Esophagus squamous epithelium (tissue), 5 donors: ENCODE results near the gene TM4SF18. TPM values are rescaled to one million over a fixed set of nuclear protein-coding genes. Genes with fewer than 3 reads are reported as not detected.

Experiments used
- DNase-seq: peaks from one replicate; lab custom pipeline; 2025; lab: John Stamatoyannopoulos, UW
- H3K27ac ChIP-seq, 4 donors: fragments of 200-600 bp; sonication (generic); one replicate each; pipeline ENCODE4 v1.5.1; 2016 to 2019; ENCODE audit warnings: mild to moderate bottlenecking in 1 of 4
- H3K27me3 ChIP-seq, 4 donors: fragments of 200-600 bp; sonication (generic); 1 replicate in 3 of 4; 2 replicates in 1 of 4; pipeline versions ENCODE4 v1.5.1 to v1.6.0; 2017 to 2021; ENCODE audit warnings: antibody characterized with exemption in 1 of 4
- H3K36me3 ChIP-seq, 3 donors: fragments of 200-600 bp; sonication (generic); one replicate each; pipeline ENCODE4 v1.5.1; 2016 to 2019
- H3K4me1 ChIP-seq, 3 donors: fragments of 200-600 bp; sonication (generic); one replicate each; pipeline ENCODE4 v1.5.1; 2017 to 2019
- H3K4me3 ChIP-seq, 4 donors: fragments of 200-600 bp; sonication (generic); 1 replicate in 3 of 4; 2 replicates in 1 of 4; pipeline ENCODE4 v1.5.1; 2016 to 2019; ENCODE audit warnings: mild to moderate bottlenecking in 2 of 4, moderate library complexity in 1 of 4
- H3K9me3 ChIP-seq, 3 donors: fragments of 200-600 bp; sonication (generic); one replicate each; pipeline ENCODE4 v1.5.1; 2016 to 2019
- POLR2A ChIP-seq, 4 donors: fragments of 450-650 bp; IDR thresholded peaks; one replicate each; pipeline ENCODE4 v1.6.1; 2017; ENCODE audit warnings: antibody characterized with exemption in 4 of 4, mild to moderate bottlenecking in 4 of 4, moderate library complexity in 3 of 4
- WGBS, 2 donors: methylation state at CpG; one replicate each; pipeline ENCODE4 v1.1.5; 2018; 5-methylcytosine and 5-hydroxymethylcytosine counted together
- intact Hi-C: fragments of 100-400 bp; cut with DNase I; formaldehyde crosslinking; loops from one replicate; pipeline ENCODE4 v1.15.0; 2022
- total RNA-seq, 4 donors: library from RNA; depleted of rRNA; stranded (reverse); fragments of >200 nt; gene quantifications; one replicate each; pipeline ENCODE4 v1.1.0, GENCODE V29; 2016
- TF ChIP-seq, protein P1 (sequence below), 6 experiments: fragments of 450-650 bp in 4 of 6; fragments of 200-600 bp in 2 of 6; sonication (generic) in 2 of 6; IDR thresholded peaks; one replicate each; pipeline ENCODE4 v1.5.1; 2016 to 2019; ENCODE audit warnings: antibody characterized with exemption in 6 of 6, mild to moderate bottlenecking in 4 of 6, moderate library complexity in 4 of 6
- donor health status: DM: yes; HTN: yes; CAD: no.

TM4SF18 gene
- total RNA-seq, 4 donors from 2014 or later, result 0.95 to 5.7 (median 1.6) TPM

- Histone ChIP-seq H3K36me3 (no peaks in the 10 kb centered on the region), H3K27ac (no peak overlapping the region), H3K4me3 (no peak overlapping the region), H3K27me3 (no peaks in the 10 kb centered on the region), H3K4me1 (no peaks in the 10 kb centered on the region), H3K9me3 (no peaks in the 10 kb centered on the region)
- no peak for TF ChIP-seq POLR2A (IDR thresholded peaks at IDR 0.05)
- TF ChIP-seq, protein P1, sequence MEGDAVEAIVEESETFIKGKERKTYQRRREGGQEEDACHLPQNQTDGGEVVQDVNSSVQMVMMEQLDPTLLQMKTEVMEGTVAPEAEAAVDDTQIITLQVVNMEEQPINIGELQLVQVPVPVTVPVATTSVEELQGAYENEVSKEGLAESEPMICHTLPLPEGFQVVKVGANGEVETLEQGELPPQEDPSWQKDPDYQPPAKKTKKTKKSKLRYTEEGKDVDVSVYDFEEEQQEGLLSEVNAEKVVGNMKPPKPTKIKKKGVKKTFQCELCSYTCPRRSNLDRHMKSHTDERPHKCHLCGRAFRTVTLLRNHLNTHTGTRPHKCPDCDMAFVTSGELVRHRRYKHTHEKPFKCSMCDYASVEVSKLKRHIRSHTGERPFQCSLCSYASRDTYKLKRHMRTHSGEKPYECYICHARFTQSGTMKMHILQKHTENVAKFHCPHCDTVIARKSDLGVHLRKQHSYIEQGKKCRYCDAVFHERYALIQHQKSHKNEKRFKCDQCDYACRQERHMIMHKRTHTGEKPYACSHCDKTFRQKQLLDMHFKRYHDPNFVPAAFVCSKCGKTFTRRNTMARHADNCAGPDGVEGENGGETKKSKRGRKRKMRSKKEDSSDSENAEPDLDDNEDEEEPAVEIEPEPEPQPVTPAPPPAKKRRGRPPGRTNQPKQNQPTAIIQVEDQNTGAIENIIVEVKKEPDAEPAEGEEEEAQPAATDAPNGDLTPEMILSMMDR (IDR thresholded peaks at IDR 0.05), result no peak
- intact Hi-C loops, result no loop called here
- WGBS, 2 donors, result 93% methylated on average over 6 of the region's 23 CpGs; no CpG with 5 or more reads in 1 of the 2 donors
- no peak for DNase-seq
Observed at GRCh38 chr3:149284034-149284433, 49.4 kb downstream of the TM4SF18 start.

DNA sequence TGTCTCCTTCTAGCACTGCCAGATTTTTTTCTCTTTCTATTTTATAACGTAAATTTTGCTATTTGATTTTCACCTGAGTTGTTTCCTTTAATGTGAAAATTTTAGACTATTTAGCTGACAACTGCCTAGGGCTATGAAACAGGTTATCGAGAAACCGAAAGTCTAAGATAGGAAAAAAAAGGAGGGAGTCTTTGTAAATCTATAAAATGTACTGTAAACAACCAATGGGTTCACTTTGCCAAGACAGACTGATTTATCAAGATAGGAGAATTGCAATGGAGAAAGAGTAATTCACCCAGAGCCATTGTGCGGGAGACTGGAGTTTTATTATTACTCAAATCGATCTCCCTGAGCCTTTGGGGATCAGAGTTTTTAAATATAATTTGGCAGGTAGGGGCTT is 50.0 kb downstream of the TM4SF18 start:
- no peak for TF ChIP-seq POLR2A (IDR thresholded peaks at IDR 0.05)
- TF ChIP-seq, protein P1 (IDR thresholded peaks at IDR 0.05), result no peak
- intact Hi-C loops, result no loop called here
- Histone ChIP-seq H3K9me3 (no peaks in the 10 kb centered on the region), H3K4me3 (no peak overlapping the region), H3K27ac (no peak overlapping the region), H3K36me3 (no peaks in the 10 kb centered on the region), H3K27me3 (no peaks in the 10 kb centered on the region), H3K4me1 (no peaks in the 10 kb centered on the region)
- WGBS, 2 donors, result 49 to 53% methylated on average over 5 of the region's 5 CpGs
- no peak for DNase-seq

DNA sequence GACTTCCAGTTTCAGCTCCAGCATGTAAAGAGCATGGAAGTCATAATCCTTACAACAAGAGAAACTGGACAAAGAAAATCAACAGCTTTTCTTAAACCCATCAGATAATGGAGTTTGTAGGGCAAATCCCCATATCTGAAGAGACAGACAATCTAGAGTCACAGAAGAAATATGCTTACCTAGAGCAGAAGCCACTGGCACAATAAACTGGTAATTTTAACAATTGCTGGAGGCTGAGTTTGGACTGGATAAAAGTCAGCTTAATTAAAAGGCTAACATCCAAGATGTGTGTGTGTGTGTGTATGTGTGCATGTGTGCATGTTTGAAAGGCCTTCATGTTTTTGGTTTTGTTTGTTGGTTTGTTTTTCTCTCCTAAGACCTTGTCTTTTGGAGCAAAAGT is 50.6 kb downstream of the TM4SF18 start:
- H3K36me3 ChIP-seq, result no peaks in the 10 kb centered on the region
- H3K9me3 ChIP-seq, result no peaks in the 10 kb centered on the region
- H3K4me1 ChIP-seq, result no peaks in the 10 kb centered on the region
- DNase-seq, result no peak
- no peak for TF ChIP-seq POLR2A (IDR thresholded peaks at IDR 0.05)
- TF ChIP-seq, protein P1 (IDR thresholded peaks at IDR 0.05), result no peak
- no peaks in the 10 kb centered on the region for H3K27me3 ChIP-seq
- intact Hi-C loops, result no loop called here
- no peak overlapping the region for H3K27ac ChIP-seq
- no peak overlapping the region for H3K4me3 ChIP-seq

DNA sequence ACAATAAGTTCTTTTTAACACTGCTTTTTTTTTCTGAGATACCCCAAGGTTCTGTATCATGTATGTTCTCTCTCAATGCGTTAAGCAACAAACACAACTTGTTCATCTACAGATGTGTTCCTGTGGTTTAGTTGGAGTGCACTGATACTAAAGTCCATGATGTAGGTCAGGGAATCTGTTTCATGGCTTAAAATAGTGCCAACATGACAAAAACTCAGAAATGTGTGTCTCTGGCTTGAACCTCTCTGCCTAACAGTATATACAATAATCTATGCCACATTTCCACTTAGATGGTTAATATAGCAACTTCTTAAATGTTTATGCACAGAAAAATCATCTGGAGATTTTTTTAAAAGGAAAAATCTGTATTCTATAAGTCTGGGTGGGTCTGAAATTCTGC is 51.1 kb downstream of the TM4SF18 start:
- Histone ChIP-seq H3K4me1 (no peaks in the 10 kb centered on the region), H3K27me3 (no peaks in the 10 kb centered on the region), H3K4me3 (no peak overlapping the region), H3K27ac (no peak overlapping the region), H3K36me3 (no peaks in the 10 kb centered on the region), H3K9me3 (no peaks in the 10 kb centered on the region)
- DNase-seq, result no peak
- WGBS, 2 donors, result 100% methylated on average over 1 of the region's 1 CpG
- intact Hi-C loops, result no loop called here
- TF ChIP-seq, protein P1 (IDR thresholded peaks at IDR 0.05), result no peak
- no peak for TF ChIP-seq POLR2A (IDR thresholded peaks at IDR 0.05)

- whole genome bisulfite sequencing, 2 donors, result 100% methylated on average over 2 of the region's 2 CpGs
- TF ChIP-seq, protein P1 (IDR thresholded peaks at IDR 0.05), result no peak
- TF ChIP-seq POLR2A (IDR thresholded peaks at IDR 0.05), result no peak
Observed at GRCh38 chr3:149280671-149281349, 52.6 kb downstream of the TM4SF18 start.

More at GRCh38 chr3:149280671-149281349, 52.6 kb downstream of the TM4SF18 start:
- Histone ChIP-seq H3K9me3 (no peaks in the 10 kb centered on the region), H3K36me3 (no peaks in the 10 kb centered on the region), H3K27ac (no peak overlapping the region), H3K27me3 (no peaks in the 10 kb centered on the region), H3K4me3 (no peak overlapping the region), H3K4me1 (no peaks in the 10 kb centered on the region)
- DNase-seq, result no peak
- intact Hi-C loops, result no loop called here
